Measurements from ENCODE around the gene VPREB3.

DNA sequence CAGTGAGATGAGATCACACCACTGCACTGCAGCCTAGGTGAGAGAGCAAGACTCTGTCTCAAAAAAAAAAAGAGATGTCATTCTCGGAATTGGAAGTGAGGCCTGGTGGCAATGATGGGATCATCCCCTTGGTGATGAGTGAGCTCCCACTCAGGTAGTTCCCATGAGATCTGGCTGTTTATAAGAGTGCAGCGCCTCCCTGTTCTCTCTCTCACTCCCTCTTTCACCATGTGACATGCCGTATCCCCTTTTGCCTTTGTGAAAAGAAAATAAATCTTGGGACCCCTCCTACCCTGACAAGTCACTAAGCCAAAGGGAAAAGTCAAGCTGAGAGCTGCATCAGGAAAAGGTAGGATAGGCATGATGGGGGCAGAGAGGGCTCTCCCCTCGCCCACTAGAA, 32.1 kb downstream of the VPREB3 start:
- TF ChIP-seq EP300 (IDR thresholded peaks at IDR 0.05), result no peak
- TF ChIP-seq, protein P1, sequence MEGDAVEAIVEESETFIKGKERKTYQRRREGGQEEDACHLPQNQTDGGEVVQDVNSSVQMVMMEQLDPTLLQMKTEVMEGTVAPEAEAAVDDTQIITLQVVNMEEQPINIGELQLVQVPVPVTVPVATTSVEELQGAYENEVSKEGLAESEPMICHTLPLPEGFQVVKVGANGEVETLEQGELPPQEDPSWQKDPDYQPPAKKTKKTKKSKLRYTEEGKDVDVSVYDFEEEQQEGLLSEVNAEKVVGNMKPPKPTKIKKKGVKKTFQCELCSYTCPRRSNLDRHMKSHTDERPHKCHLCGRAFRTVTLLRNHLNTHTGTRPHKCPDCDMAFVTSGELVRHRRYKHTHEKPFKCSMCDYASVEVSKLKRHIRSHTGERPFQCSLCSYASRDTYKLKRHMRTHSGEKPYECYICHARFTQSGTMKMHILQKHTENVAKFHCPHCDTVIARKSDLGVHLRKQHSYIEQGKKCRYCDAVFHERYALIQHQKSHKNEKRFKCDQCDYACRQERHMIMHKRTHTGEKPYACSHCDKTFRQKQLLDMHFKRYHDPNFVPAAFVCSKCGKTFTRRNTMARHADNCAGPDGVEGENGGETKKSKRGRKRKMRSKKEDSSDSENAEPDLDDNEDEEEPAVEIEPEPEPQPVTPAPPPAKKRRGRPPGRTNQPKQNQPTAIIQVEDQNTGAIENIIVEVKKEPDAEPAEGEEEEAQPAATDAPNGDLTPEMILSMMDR (IDR thresholded peaks at IDR 0.05), result no peak
- TF ChIP-seq POLR2AphosphoS5 (IDR thresholded peaks at IDR 0.05), result no peak
- TF ChIP-seq POLR2A (IDR thresholded peaks at IDR 0.05), result no peak
